ENCODE measurements around the gene EVI5L.

The EVI5L gene

GRCh38 chr19:7795555-7796161 lies 34.4 kb upstream of the EVI5L start:
- H3K4me3 ChIP-seq (ENCODE audit: control insufficient read depth, low read depth, low read length): no peak overlapping the region
- no peak for DNase-seq (ENCODE audit: low read depth)
- TF ChIP-seq CTCF (IDR thresholded peaks at IDR 0.05; ENCODE audit: control insufficient read depth, insufficient read depth, low read depth, low read length, missing control alignments): no peak

GRCh38 chr19:7799640-7800355 lies 30.2 kb upstream of the EVI5L start:
- peak; percentile 29 for DNase-seq (ENCODE audit: low read depth)
- H3K4me3 ChIP-seq (ENCODE audit: control insufficient read depth, low read depth, low read length): peak overlapping the region; percentile 27
- peak; percentile 60 for TF ChIP-seq CTCF (IDR thresholded peaks at IDR 0.05; ENCODE audit: control insufficient read depth, insufficient read depth, low read depth, low read length, missing control alignments)

- no peak overlapping the region for H3K4me3 ChIP-seq (ENCODE audit: control insufficient read depth, low read depth, low read length)
- DNase-seq (ENCODE audit: low read depth): no peak
- no peak for TF ChIP-seq CTCF (IDR thresholded peaks at IDR 0.05; ENCODE audit: control insufficient read depth, insufficient read depth, low read depth, low read length, missing control alignments)
These were observed 28.9 kb upstream of the EVI5L start for GRCh38 chr19:7801020-7801570.

GRCh38 chr19:7806234-7806633 lies 23.8 kb upstream of the EVI5L start:
- no peak for DNase-seq (ENCODE audit: low read depth)
- no peak for TF ChIP-seq CTCF (IDR thresholded peaks at IDR 0.05; ENCODE audit: control insufficient read depth, insufficient read depth, low read depth, low read length, missing control alignments)
- H3K4me3 ChIP-seq (ENCODE audit: control insufficient read depth, low read depth, low read length): no peak overlapping the region

- H3K4me3 ChIP-seq (ENCODE audit: control insufficient read depth, low read depth, low read length): no peak overlapping the region
- TF ChIP-seq CTCF (IDR thresholded peaks at IDR 0.05; ENCODE audit: control insufficient read depth, insufficient read depth, low read depth, low read length, missing control alignments): no peak
- no peak for DNase-seq (ENCODE audit: low read depth)
These were observed 23.1 kb upstream of the EVI5L start for GRCh38 chr19:7806876-7807275.

GRCh38 chr19:7808108-7808507 lies 21.9 kb upstream of the EVI5L start:
- H3K4me3 ChIP-seq (ENCODE audit: control insufficient read depth, low read depth, low read length): no peak overlapping the region
- no peak for DNase-seq (ENCODE audit: low read depth)
- no peak for TF ChIP-seq CTCF (IDR thresholded peaks at IDR 0.05; ENCODE audit: control insufficient read depth, insufficient read depth, low read depth, low read length, missing control alignments)

Measured in AG09309 (cell line).